PC-9 (cell line): ENCODE data around the gene TNK1. TPM values are rescaled to one million over a fixed set of nuclear protein-coding genes. Genes with fewer than 3 reads are reported as not detected.
A peak's percentile ranks its signal among the peaks of the same experiment; 100 is the strongest.

Source experiments
- BruUV-seq: library from RNA; stranded (reverse); fragments of 400-500 nt; replicated peaks from 2 replicates; lab custom pipeline; 2021; lab: Mats Ljungman, UMichigan
- CTCF ChIA-PET: fragments of 300-600 bp; sonication (Branson Sonifier 250); formaldehyde crosslinking; loops from one replicate; lab custom pipeline; 2022; ENCODE audit warnings: antibody characterized with exemption; lab: Charles Lee
- POLR2A ChIA-PET: fragments of 300-600 bp; sonication (Branson Sonifier 250); formaldehyde crosslinking; loops from one replicate; lab custom pipeline; 2022; ENCODE audit warnings: antibody characterized with exemption; ENCODE audit not compliant: unreplicated experiment; lab: Charles Lee
- DNase-seq, 2 experiments: peaks; one replicate each; pipeline versions ENCODE4 v3.0.0 to v3.0.0-alpha.2; 2015 to 2022; ENCODE audit warnings: mixed read lengths in 1 of 2
- H2AFZ ChIP-seq: fragments of 200-600 bp; sonication (generic); 2 replicates; pipeline ENCODE4 v1.8.1; 2017; ENCODE audit warnings: antibody characterized with exemption
- H3F3A ChIP-seq: fragments of 200-600 bp; sonication (generic); 2 replicates; pipeline ENCODE4 v1.8.1; 2017; ENCODE audit warnings: antibody characterized with exemption, mild to moderate bottlenecking, low read depth; ENCODE audit not compliant: insufficient read depth
- H3K27ac ChIP-seq: fragments of 200-600 bp; sonication (generic); 2 replicates; pipeline ENCODE4 v1.6.1; 2016; ENCODE audit warnings: mixed run types
- H3K27me3 ChIP-seq: fragments of 200-600 bp; sonication (generic); 2 replicates; pipeline ENCODE4 v1.6.1; 2016; ENCODE audit warnings: low read depth, mixed run types; ENCODE audit not compliant: insufficient read depth
- H3K36me3 ChIP-seq: fragments of 200-600 bp; sonication (generic); 2 replicates; pipeline ENCODE4 v1.6.1; 2016; ENCODE audit warnings: low read depth, mixed run types
- H3K4me1 ChIP-seq: fragments of 200-600 bp; sonication (generic); replicated peaks from 2 replicates; pipeline ENCODE4 v1.6.1; 2016; ENCODE audit warnings: mixed run types; ENCODE audit not compliant: insufficient read depth
- H3K4me2 ChIP-seq: fragments of 200-600 bp; sonication (generic); 2 replicates; pipeline ENCODE4 v1.6.1; 2017; ENCODE audit warnings: mixed run types
- H3K4me3 ChIP-seq: fragments of 200-600 bp; sonication (generic); 2 replicates; pipeline ENCODE4 v1.6.1; 2016; ENCODE audit warnings: mixed run types
- H3K79me2 ChIP-seq: fragments of 200-600 bp; sonication (generic); 2 replicates; pipeline ENCODE4 v1.6.1; 2017; ENCODE audit warnings: low read depth, mixed run types
- H3K9me2 ChIP-seq: fragments of 200-600 bp; sonication (generic); 2 replicates; pipeline ENCODE4 v1.8.1; 2017; ENCODE audit warnings: mild to moderate bottlenecking; ENCODE audit not compliant: insufficient read depth
- H3K9me3 ChIP-seq: fragments of 200-600 bp; sonication (generic); 2 replicates; pipeline ENCODE4 v1.8.1; 2016; ENCODE audit warnings: low read depth; ENCODE audit not compliant: insufficient read depth
- H4K20me1 ChIP-seq: fragments of 200-600 bp; sonication (generic); 2 replicates; pipeline ENCODE4 v1.8.1; 2017; ENCODE audit not compliant: insufficient read depth
- EZH2 ChIP-seq: fragments of 200-600 bp; sonication (generic); IDR thresholded peaks from 2 replicates; pipeline ENCODE4 v1.8.0; 2017; ENCODE audit warnings: antibody characterized with exemption, low read depth
- intact Hi-C: fragments of 100-400 bp; cut with micrococcal nuclease; formaldehyde crosslinking; loops from one replicate; pipeline ENCODE4 v1.10.0; 2022; ENCODE audit not compliant: unreplicated experiment
- total RNA-seq: library from RNA; stranded (reverse); gene quantifications from 2 replicates; pipeline ENCODE4 v1.2.3, GENCODE V29; 2021
- TF ChIP-seq, protein P1 (sequence below): fragments of 200-600 bp; sonication (generic); conservative IDR thresholded peaks from 2 replicates; pipeline ENCODE4 v1.6.1; 2017; ENCODE audit warnings: mixed run types, antibody characterized with exemption, mild to moderate bottlenecking, moderate library complexity

Gene TNK1
- total RNA-seq, 1 experiment from 2014 or later: 18.8 TPM

DNA sequence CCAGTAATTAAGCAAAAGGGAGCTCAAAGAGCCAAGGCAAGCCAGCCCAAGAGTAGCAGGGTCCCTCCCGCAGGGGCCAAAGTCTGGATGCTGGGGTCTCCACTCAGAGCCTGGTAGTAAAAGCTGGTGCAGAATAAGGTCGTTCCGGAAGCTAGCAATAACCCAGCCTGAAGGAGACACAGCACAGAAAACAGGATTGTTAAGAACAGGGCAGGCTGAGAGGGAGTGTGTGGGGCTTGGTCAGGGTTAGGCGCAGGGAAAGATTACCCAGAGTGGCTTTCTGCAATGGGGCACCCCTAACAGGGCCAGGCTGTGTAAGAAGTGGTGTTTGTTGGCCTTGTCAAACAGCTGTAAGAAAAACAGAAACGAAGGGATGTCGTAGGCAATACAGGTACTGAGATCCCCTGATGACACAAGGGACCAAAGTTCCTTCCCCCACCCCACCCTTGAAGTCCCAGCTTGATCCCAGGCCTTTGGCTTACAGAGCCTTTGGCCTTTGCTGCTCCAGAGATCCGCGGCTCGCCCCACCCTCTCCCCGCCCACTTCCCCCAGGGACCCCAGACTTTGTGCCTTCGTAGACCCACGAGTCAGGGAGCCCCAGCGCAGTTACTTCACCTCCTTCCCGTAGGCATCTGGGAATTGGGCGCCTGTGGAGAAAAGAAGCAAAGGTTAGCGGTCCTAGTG, 22.3 kb downstream of the TNK1 start:
- H2AFZ ChIP-seq: no peak overlapping the region
- intact Hi-C loops: loop anchor here (5.0 kb wide), 5 partner anchors 51 to 434 kb away; partner anchors contain the start of genes CLDN7, KCTD11, TP53 and WRAP53
- H3K9me2 ChIP-seq: no peaks in the 10 kb centered on the region
- H3F3A ChIP-seq: peaks cover 12% of the 10 kb centered on the region; the same call in 1 of the 2 replicates
- BruUV-seq: TSS peak; percentile 49
- POLR2A ChIA-PET: interaction anchor here (0.5 to 2.1 kb wide), 12 partner anchors 9 to 1241 kb away, joined by 3 to 34 read pairs (median 6); partner anchors contain the start of genes KCNAB3, PLSCR3 and TMEM102
- peak in 1 of 2 experiments; percentile 26 for DNase-seq
- no peaks in the 10 kb centered on the region for H4K20me1 ChIP-seq
- H3K4me1 ChIP-seq: peaks cover 15% of the 10 kb centered on the region
- peak overlapping the region; percentile 76 for H3K4me3 ChIP-seq
- CTCF ChIA-PET: interaction anchor here (0.5 to 1.3 kb wide), 5 partner anchors 32 to 716 kb away, joined by 3 to 19 read pairs (median 5); partner anchors contain the start of genes ALOXE3, SLC2A4 and TMEM102
- H3K9me3 ChIP-seq: no peaks in the 10 kb centered on the region
- H3K4me2 ChIP-seq: peak overlapping the region; percentile 88
- 0 out of 2 replicates have a peak, but pooled peaks cover 5% of the 10 kb centered on the region for H3K79me2 ChIP-seq
- H3K27ac ChIP-seq: 0 out of 2 replicates have a peak overlapping the region, but pooled peaks have one; percentile 12
- no peaks in the 10 kb centered on the region for H3K36me3 ChIP-seq
- H3K27me3 ChIP-seq: no peaks in the 10 kb centered on the region
- TF ChIP-seq, protein P1, sequence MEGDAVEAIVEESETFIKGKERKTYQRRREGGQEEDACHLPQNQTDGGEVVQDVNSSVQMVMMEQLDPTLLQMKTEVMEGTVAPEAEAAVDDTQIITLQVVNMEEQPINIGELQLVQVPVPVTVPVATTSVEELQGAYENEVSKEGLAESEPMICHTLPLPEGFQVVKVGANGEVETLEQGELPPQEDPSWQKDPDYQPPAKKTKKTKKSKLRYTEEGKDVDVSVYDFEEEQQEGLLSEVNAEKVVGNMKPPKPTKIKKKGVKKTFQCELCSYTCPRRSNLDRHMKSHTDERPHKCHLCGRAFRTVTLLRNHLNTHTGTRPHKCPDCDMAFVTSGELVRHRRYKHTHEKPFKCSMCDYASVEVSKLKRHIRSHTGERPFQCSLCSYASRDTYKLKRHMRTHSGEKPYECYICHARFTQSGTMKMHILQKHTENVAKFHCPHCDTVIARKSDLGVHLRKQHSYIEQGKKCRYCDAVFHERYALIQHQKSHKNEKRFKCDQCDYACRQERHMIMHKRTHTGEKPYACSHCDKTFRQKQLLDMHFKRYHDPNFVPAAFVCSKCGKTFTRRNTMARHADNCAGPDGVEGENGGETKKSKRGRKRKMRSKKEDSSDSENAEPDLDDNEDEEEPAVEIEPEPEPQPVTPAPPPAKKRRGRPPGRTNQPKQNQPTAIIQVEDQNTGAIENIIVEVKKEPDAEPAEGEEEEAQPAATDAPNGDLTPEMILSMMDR: no peak
- no peak for TF ChIP-seq EZH2

DNA sequence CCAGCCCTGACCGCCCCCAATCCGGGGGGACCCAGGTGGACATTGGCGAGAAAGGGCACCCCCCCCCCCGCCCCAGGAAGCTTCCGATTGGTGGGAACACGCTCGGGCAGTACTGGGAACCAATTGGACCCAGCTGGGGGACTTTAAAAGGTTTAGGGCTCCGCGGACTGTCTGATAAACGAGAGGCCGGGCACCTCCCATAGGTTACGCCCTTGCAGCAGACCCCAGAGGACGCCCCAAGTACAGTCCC, 22.8 kb downstream of the TNK1 start:
- intact Hi-C loops: loop anchor here (5.0 kb wide), 5 partner anchors 51 to 434 kb away; partner anchors contain the start of genes CLDN7, KCTD11, TP53 and WRAP53
- no peaks in the 10 kb centered on the region for H3K9me2 ChIP-seq
- H2AFZ ChIP-seq: no peak overlapping the region
- POLR2A ChIA-PET: interaction anchor here (0.5 to 2.1 kb wide), 19 partner anchors 9 to 1241 kb away, joined by 3 to 34 read pairs (median 7); partner anchors contain the start of genes CTDNEP1, PLSCR3 and TMEM102
- H3K27me3 ChIP-seq: no peaks in the 10 kb centered on the region
- peaks cover 12% of the 10 kb centered on the region; the same call in 1 of the 2 replicates for H3F3A ChIP-seq
- peak overlapping the region; percentile 88 for H3K4me2 ChIP-seq
- 0 out of 2 replicates have a peak, but pooled peaks cover 5% of the 10 kb centered on the region for H3K79me2 ChIP-seq
- H3K4me1 ChIP-seq: peaks cover 15% of the 10 kb centered on the region
- no peaks in the 10 kb centered on the region for H3K36me3 ChIP-seq
- TF ChIP-seq, protein P1: no peak
- no peak for TF ChIP-seq EZH2
- H3K9me3 ChIP-seq: no peaks in the 10 kb centered on the region
- H3K27ac ChIP-seq: peak overlapping the region; percentile 51; the same call in 1 of the 2 replicates
- no TSS peak for BruUV-seq
- CTCF ChIA-PET: interaction anchor here (0.5 to 1.3 kb wide), 7 partner anchors 32 to 284 kb away, joined by 3 to 19 read pairs (median 7); partner anchors contain the start of genes SLC2A4 and TMEM102
- no peak for DNase-seq
- peak overlapping the region; percentile 76 for H3K4me3 ChIP-seq
- H4K20me1 ChIP-seq: no peaks in the 10 kb centered on the region

DNA sequence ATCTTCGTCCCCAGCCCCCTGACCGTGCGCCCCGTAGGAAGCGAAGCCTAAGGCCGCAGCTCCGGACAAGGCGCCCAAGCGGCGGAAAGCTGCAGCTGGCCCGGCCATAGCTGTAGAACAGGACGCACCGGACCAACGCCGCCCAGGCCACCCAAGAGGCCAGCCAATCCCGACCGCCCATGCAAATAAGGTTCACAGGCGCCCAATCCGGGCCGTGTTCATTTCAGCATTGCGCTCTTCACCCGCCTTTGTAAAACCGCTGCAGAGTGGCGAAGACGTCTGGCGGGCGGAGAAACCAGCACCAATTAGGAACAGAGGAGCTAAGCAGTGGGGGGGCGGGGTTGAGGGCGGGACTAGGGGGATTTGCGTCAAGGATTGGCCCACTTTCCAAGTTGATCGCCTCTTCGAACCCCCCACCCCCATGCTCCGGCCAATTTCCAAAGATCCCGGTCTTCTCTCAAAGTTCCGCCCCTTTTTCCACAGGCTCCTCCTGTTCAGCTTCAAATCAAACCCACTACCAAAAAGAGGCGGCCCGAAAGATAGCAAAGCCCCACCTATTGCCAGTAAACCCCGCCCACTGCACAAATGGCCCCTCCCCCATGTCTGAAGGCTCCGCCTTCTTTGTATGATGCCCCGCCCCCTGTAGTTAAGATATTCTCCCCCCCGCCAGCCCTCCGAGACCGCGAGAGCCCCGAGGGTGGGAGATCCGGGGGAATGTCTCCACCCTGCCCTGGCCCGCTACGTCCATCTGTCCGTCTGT, 23.3 kb downstream of the TNK1 start, which contains the start of gene TMEM256:
TMEM256 (minus strand) TSS at position 121 of the 760 bp plus-strand sequence; CDS start at position 108, 13 bp downstream.
- Histone ChIP-seq H4K20me1 (no peaks in the 10 kb centered on the region), H3K36me3 (no peaks in the 10 kb centered on the region), H3K79me2 (0 out of 2 replicates have a peak, but pooled peaks cover 5% of the 10 kb centered on the region), H3F3A (peaks cover 12% of the 10 kb centered on the region; the same call in 1 of the 2 replicates), H3K27me3 (no peaks in the 10 kb centered on the region), H3K4me3 (peak within 1 kb of the TSS; percentile 76), H2AFZ (peak within 1 kb of the TSS; percentile 81), H3K9me2 (no peaks in the 10 kb centered on the region), H3K27ac (peak within 1 kb of the TSS; percentile 51; the same call in 1 of the 2 replicates), H3K9me3 (no peaks in the 10 kb centered on the region), H3K4me2 (peak within 1 kb of the TSS; percentile 88), H3K4me1 (peaks cover 15% of the 10 kb centered on the region)
- TF ChIP-seq, protein P1: no peak
- no peak for TF ChIP-seq EZH2
- ChIA-PET POLR2A (interaction anchor here (0.5 to 2.1 kb wide), 24 partner anchors 10 to 1240 kb away, joined by 3 to 34 read pairs (median 6); partner anchors contain the start of genes CLDN7, CTDNEP1, PLSCR3 and TMEM102), CTCF (interaction anchor here (0.5 to 1.3 kb wide), 9 partner anchors 32 to 357 kb away, joined by 3 to 19 read pairs (median 6); partner anchors contain the start of gene TMEM102)
- peak; percentile 96 to 99 for DNase-seq
- BruUV-seq: no TSS peak
- intact Hi-C loops: loop anchor here (1.0 to 5.0 kb wide), 9 partner anchors 10 to 433 kb away; partner anchors contain the start of genes CLDN7, KCTD11, PLSCR3 and POLR2A
